GM12878 (cell line): Measurements from ENCODE around the gene CDK7.

Source experiments
- CTCF ChIP-seq, 3 experiments: IDR thresholded peaks in 2 of 3; conservative IDR thresholded peaks in 1 of 3; 2 replicates each; pipeline ENCODE4 v1.5.1; 2011; ENCODE audit warnings: low read depth in 3 of 3, low read length in 3 of 3, mild to moderate bottlenecking in 3 of 3, control low read depth in 2 of 3, moderate library complexity in 2 of 3, inconsistent platforms in 1 of 3, mixed read lengths in 1 of 3; ENCODE audit not compliant: control insufficient read depth in 2 of 3, insufficient read depth in 1 of 3; ENCODE audit errors: extremely low read depth in 1 of 3
- POLR2A ChIP-seq: IDR thresholded peaks from 2 replicates; pipeline ENCODE4 v1.6.1; 2011; ENCODE audit warnings: low read depth, mild to moderate bottlenecking, low read length
- RAD51 ChIP-seq: fragments of 450-650 bp; IDR thresholded peaks from 2 replicates; pipeline ENCODE4 v1.6.1; 2016; ENCODE audit warnings: moderate library complexity, mild to moderate bottlenecking, inconsistent platforms
- RCOR1 ChIP-seq: conservative IDR thresholded peaks from 2 replicates; pipeline ENCODE4 v1.6.1; 2012; ENCODE audit warnings: low read depth, low read length, improper control_type of control experiment
- TAF1 ChIP-seq: IDR thresholded peaks from 2 replicates; pipeline ENCODE4 v1.6.1; 2011; ENCODE audit warnings: mild to moderate bottlenecking, low read depth, low read length, borderline replicate concordance
- USF2 ChIP-seq: IDR thresholded peaks from 2 replicates; pipeline ENCODE4 v1.6.1; 2011; ENCODE audit warnings: low read depth, low read length, improper control_type of control experiment, borderline replicate concordance

GRCh38 chr5:69313428-69313827 is 78.7 kb downstream of the CDK7 start:
- TF ChIP-seq USF2, result no peak
- TF ChIP-seq TAF1, result no peak
- no peak for TF ChIP-seq CTCF (IDR thresholded peaks at IDR 0.05 in 2 of 3, conservative IDR thresholded peaks at IDR 0.05 in 1 of 3; ENCODE audit: control insufficient read depth in 2 of 3, extremely low read depth in 1 of 3, insufficient read depth in 1 of 3, low read depth in 3 of 3, low read length in 3 of 3)
- TF ChIP-seq RAD51, result no peak
- no peak for TF ChIP-seq RCOR1
- no peak for TF ChIP-seq POLR2A
